Panc1 (cell line): ENCODE results near the gene PRIMPOL. TPM values are rescaled to one million over a fixed set of nuclear protein-coding genes. Genes with fewer than 3 reads are reported as not detected.
A peak's percentile ranks its signal among the peaks of the same experiment; 100 is the strongest.
"Not testable (repeated sequence)": the region's sequence is repeated elsewhere in the genome, so short reads cannot be mapped to it uniquely, and the experiment has no call there.

Source experiments
- ATAC-seq: fragments of 200-7000 bp; cut with Tn5 transposase; 2 replicates; pipeline ENCODE4 v1.9.1; 2020; ENCODE audit warnings: mild to moderate bottlenecking, moderate library complexity
- BruUV-seq: library from RNA; stranded (reverse); fragments of 400-500 nt; replicated peaks from 2 replicates; lab custom pipeline; 2021; lab: Mats Ljungman, UMichigan
- CTCF ChIA-PET: fragments of 300-600 bp; sonication (Branson Sonifier 250); formaldehyde crosslinking; loops from one replicate; lab custom pipeline; 2022; ENCODE audit warnings: antibody characterized with exemption; lab: Charles Lee
- POLR2A ChIA-PET: fragments of 300-600 bp; sonication (Branson Sonifier 250); formaldehyde crosslinking; loops from one replicate; lab custom pipeline; 2022; ENCODE audit warnings: antibody characterized with exemption; lab: Charles Lee
- DNase-seq: peaks from one replicate; pipeline ENCODE4 v3.0.0-alpha.2; 2010; ENCODE audit warnings: low read depth, low spot score
- H3K27ac ChIP-seq: 2 replicates; pipeline ENCODE4 v1.5.1; 2011; ENCODE audit warnings: mild to moderate bottlenecking, low read length, inconsistent platforms
- H3K27me3 ChIP-seq: fragments of 200-500 bp; sonication (Bioruptor generic); 2 replicates; pipeline ENCODE4 v1.6.0; 2014; ENCODE audit warnings: low read length, inconsistent platforms; ENCODE audit not compliant: control insufficient read depth, insufficient read depth
- H3K36me3 ChIP-seq: fragments of 200-500 bp; sonication (Bioruptor generic); 2 replicates; pipeline ENCODE4 v1.5.1; 2014; ENCODE audit warnings: inconsistent platforms, mild to moderate bottlenecking, low read length, moderate library complexity; ENCODE audit not compliant: control insufficient read depth, insufficient read depth
- H3K4me1 ChIP-seq: 2 replicates; pipeline ENCODE4 v1.5.1; 2011; ENCODE audit warnings: inconsistent platforms, mild to moderate bottlenecking, low read length, moderate library complexity; ENCODE audit not compliant: control insufficient read depth, insufficient read depth
- H3K4me3 ChIP-seq, 2 experiments: 2 replicates each; pipeline ENCODE4 v1.5.1; 2011 to 2012; ENCODE audit warnings: low read depth in 2 of 2, low read length in 2 of 2, mild to moderate bottlenecking in 2 of 2, inconsistent platforms in 1 of 2, moderate library complexity in 1 of 2
- H3K9me3 ChIP-seq: fragments of 200-500 bp; sonication (Bioruptor generic); 2 replicates; pipeline ENCODE4 v1.5.1; 2014; ENCODE audit warnings: low read depth, mild to moderate bottlenecking, inconsistent platforms, low read length, moderate library complexity; ENCODE audit not compliant: control insufficient read depth, insufficient read depth
- POLR2AphosphoS5 ChIP-seq: IDR thresholded peaks from 2 replicates; pipeline ENCODE4 v1.6.1; 2012; ENCODE audit warnings: mild to moderate bottlenecking, low read depth, low read length, moderate library complexity
- SIN3A ChIP-seq: IDR thresholded peaks from 2 replicates; pipeline ENCODE4 v1.6.1; 2012; ENCODE audit warnings: low read depth, mild to moderate bottlenecking, low read length, moderate library complexity, borderline replicate concordance; ENCODE audit not compliant: insufficient read depth
- TCF7L2 ChIP-seq: IDR thresholded peaks from 2 replicates; pipeline ENCODE4 v1.6.1; 2011; ENCODE audit warnings: mild to moderate bottlenecking, low read depth, low read length, inconsistent platforms
- in situ Hi-C: cut with HindIII; loops from 2 replicates; pipeline ENCODE4 v1.10.0; 2016; ENCODE audit warnings: low sequenced_read_pairs, low pct_unique_long_range_greater_than_20kb
- intact Hi-C: fragments of 100-400 bp; cut with micrococcal nuclease; formaldehyde crosslinking; loops from one replicate; pipeline ENCODE4 v1.10.0; 2022; ENCODE audit not compliant: unreplicated experiment
- total RNA-seq: library from RNA; stranded (reverse); gene quantifications from one replicate; pipeline ENCODE4 v1.2.1, GENCODE V29; 2021; ENCODE audit not compliant: unreplicated experiment
- TF ChIP-seq, protein P1 (sequence below): fragments of 450-650 bp; IDR thresholded peaks from 2 replicates; pipeline ENCODE4 v1.5.1; 2017; ENCODE audit warnings: mild to moderate bottlenecking
- TF ChIP-seq, protein P2 (sequence below), 2 experiments: IDR thresholded peaks; 2 replicates each; pipeline ENCODE4 v1.6.1; 2011 to 2012; ENCODE audit warnings: low read depth in 2 of 2, control low read depth in 1 of 2, low read length in 1 of 2, mild to moderate bottlenecking in 1 of 2, moderate library complexity in 1 of 2; ENCODE audit not compliant: insufficient read depth in 1 of 2

Gene PRIMPOL
- total RNA-seq, 1 experiment from 2014 or later = 11.7 TPM

DNA sequence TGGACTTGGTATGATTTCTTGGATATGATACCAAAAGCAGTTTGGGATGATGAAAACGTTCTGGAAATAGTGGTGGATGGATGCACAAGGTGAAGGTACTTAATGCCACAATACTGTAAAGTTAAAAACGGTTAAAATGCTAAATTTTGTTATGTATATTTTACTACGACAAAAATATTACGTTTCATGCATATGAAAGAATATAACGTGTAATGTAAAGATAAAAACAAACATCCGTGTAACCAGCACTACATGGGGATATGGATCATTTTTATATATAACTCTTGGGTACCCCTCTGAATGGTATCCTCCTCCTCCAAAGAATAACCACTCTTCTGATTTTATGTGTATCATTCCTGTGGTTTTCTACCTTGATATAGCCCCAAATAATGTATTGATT, 85.2 kb downstream of the PRIMPOL start:
- intact Hi-C loops (no loop called here), in situ Hi-C loops (no loop called here)
- DNase-seq = no peak
- no peak for ATAC-seq
- Histone ChIP-seq H3K4me3 (peak overlapping the region; percentile 90 to 94), H3K27me3 (no peaks in the 10 kb centered on the region), H3K4me1 (peaks cover 2% of the 10 kb centered on the region), H3K27ac (peak overlapping the region; percentile 67), H3K9me3 (no peaks in the 10 kb centered on the region), H3K36me3 (no peaks in the 10 kb centered on the region)
- TSS peak; percentile 93 for BruUV-seq
- ChIA-PET POLR2A (no interaction called here), CTCF (no interaction called here)
- TF ChIP-seq POLR2AphosphoS5 (no peak), TCF7L2 (no peak), SIN3A (no peak)
- TF ChIP-seq, protein P1, sequence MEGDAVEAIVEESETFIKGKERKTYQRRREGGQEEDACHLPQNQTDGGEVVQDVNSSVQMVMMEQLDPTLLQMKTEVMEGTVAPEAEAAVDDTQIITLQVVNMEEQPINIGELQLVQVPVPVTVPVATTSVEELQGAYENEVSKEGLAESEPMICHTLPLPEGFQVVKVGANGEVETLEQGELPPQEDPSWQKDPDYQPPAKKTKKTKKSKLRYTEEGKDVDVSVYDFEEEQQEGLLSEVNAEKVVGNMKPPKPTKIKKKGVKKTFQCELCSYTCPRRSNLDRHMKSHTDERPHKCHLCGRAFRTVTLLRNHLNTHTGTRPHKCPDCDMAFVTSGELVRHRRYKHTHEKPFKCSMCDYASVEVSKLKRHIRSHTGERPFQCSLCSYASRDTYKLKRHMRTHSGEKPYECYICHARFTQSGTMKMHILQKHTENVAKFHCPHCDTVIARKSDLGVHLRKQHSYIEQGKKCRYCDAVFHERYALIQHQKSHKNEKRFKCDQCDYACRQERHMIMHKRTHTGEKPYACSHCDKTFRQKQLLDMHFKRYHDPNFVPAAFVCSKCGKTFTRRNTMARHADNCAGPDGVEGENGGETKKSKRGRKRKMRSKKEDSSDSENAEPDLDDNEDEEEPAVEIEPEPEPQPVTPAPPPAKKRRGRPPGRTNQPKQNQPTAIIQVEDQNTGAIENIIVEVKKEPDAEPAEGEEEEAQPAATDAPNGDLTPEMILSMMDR = no peak
- TF ChIP-seq, protein P2, sequence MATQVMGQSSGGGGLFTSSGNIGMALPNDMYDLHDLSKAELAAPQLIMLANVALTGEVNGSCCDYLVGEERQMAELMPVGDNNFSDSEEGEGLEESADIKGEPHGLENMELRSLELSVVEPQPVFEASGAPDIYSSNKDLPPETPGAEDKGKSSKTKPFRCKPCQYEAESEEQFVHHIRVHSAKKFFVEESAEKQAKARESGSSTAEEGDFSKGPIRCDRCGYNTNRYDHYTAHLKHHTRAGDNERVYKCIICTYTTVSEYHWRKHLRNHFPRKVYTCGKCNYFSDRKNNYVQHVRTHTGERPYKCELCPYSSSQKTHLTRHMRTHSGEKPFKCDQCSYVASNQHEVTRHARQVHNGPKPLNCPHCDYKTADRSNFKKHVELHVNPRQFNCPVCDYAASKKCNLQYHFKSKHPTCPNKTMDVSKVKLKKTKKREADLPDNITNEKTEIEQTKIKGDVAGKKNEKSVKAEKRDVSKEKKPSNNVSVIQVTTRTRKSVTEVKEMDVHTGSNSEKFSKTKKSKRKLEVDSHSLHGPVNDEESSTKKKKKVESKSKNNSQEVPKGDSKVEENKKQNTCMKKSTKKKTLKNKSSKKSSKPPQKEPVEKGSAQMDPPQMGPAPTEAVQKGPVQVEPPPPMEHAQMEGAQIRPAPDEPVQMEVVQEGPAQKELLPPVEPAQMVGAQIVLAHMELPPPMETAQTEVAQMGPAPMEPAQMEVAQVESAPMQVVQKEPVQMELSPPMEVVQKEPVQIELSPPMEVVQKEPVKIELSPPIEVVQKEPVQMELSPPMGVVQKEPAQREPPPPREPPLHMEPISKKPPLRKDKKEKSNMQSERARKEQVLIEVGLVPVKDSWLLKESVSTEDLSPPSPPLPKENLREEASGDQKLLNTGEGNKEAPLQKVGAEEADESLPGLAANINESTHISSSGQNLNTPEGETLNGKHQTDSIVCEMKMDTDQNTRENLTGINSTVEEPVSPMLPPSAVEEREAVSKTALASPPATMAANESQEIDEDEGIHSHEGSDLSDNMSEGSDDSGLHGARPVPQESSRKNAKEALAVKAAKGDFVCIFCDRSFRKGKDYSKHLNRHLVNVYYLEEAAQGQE (IDR thresholded peaks at IDR 0.05; ENCODE audit: insufficient read depth in 1 of 2, low read depth in 2 of 2, low read length in 1 of 2) = no peak

DNA sequence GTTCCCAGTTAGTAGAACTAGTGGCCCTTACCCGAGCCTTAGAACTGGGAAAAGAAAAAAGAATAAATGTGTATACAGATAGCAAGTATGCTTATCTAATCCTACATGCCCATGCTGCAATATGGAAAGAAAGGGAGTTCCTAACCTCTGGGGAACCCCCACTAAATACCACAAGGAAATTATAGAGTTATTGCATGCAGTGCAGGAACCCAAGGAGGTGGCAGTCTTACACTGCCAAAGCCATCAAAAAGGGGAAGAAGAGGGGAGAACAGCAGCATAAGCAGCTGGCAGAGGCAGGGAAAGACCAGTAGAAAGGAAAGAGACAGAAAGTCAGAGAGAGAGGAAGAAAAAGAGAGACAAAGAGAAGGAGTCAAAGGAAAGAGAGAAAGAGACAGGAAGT, 90.0 kb downstream of the PRIMPOL start:
- H3K4me3 ChIP-seq, POLR2A ChIA-PET, H3K27ac ChIP-seq, BruUV-seq, CTCF ChIA-PET, DNase-seq, in situ Hi-C loops, H3K27me3 ChIP-seq, intact Hi-C loops, H3K4me1 ChIP-seq, ATAC-seq, H3K36me3 ChIP-seq, H3K9me3 ChIP-seq: not testable (repeated sequence)

DNA sequence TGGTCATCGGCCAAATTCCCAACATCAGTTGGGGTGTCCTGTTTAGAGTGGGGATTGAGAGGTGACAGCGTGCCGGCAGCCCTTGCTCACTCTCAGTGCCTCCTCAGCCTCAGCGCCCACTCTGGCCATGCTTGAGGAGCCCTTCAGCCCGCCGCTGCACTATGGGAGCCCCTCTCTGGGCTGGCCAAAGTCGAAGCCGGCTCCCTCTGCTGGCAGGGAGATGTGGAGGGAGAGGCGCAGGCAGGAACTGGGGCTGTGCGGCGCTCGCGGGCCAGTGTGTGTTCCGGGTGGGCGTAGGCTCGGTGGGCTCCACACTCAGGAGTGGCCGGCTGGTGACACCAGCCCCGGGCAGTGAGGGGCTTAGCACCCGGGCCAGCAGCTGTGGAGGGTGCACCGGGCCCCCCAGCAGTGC, 91.4 kb downstream of the PRIMPOL start:
- Histone ChIP-seq H3K4me3 (no peak overlapping the region), H3K36me3 (no peaks in the 10 kb centered on the region), H3K9me3 (no peaks in the 10 kb centered on the region), H3K4me1 (no peaks in the 10 kb centered on the region), H3K27ac (no peak overlapping the region), H3K27me3 (no peaks in the 10 kb centered on the region)
- in situ Hi-C loops (no loop called here), intact Hi-C loops (loop anchor here (10.0 kb wide), 1 partner anchor 264 kb away; no protein-coding TSS in a partner anchor)
- ATAC-seq (no peak), DNase-seq (no peak)
- ChIA-PET CTCF (interaction anchor here (0.6 kb wide), 1 partner anchor 148 kb away, joined by 7 read pairs; no protein-coding TSS in a partner anchor), POLR2A (no interaction called here)
- no TSS peak for BruUV-seq
- TF ChIP-seq, protein P1 = no peak; the same call in 1 of the 2 replicates
- TF ChIP-seq TCF7L2 (no peak), POLR2AphosphoS5 (no peak), SIN3A (no peak)
- TF ChIP-seq, protein P2 (IDR thresholded peaks at IDR 0.05; ENCODE audit: insufficient read depth in 1 of 2, low read depth in 2 of 2, low read length in 1 of 2) = no peak
